PC-3 (cell line): ENCODE measurements around the gene IL1RAPL2.

Experiments
- EZH2phosphoT487 ChIP-seq: fragments of 300-600 bp; sonication (generic); IDR thresholded peaks from 2 replicates; pipeline ENCODE4 v1.6.1; 2018; ENCODE audit warnings: mild to moderate bottlenecking, antibody characterized with exemption, low read length, borderline replicate concordance
- TF ChIP-seq, protein P1 (sequence below): fragments of 300-600 bp; sonication (generic); conservative IDR thresholded peaks from 2 replicates; pipeline ENCODE4 v1.5.1; 2017; ENCODE audit warnings: antibody characterized with exemption, low read depth, mild to moderate bottlenecking, low read length

- TF ChIP-seq, protein P1, sequence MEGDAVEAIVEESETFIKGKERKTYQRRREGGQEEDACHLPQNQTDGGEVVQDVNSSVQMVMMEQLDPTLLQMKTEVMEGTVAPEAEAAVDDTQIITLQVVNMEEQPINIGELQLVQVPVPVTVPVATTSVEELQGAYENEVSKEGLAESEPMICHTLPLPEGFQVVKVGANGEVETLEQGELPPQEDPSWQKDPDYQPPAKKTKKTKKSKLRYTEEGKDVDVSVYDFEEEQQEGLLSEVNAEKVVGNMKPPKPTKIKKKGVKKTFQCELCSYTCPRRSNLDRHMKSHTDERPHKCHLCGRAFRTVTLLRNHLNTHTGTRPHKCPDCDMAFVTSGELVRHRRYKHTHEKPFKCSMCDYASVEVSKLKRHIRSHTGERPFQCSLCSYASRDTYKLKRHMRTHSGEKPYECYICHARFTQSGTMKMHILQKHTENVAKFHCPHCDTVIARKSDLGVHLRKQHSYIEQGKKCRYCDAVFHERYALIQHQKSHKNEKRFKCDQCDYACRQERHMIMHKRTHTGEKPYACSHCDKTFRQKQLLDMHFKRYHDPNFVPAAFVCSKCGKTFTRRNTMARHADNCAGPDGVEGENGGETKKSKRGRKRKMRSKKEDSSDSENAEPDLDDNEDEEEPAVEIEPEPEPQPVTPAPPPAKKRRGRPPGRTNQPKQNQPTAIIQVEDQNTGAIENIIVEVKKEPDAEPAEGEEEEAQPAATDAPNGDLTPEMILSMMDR = no peak
- no peak for TF ChIP-seq EZH2phosphoT487
Measured at GRCh38 chrX:105461016-105461415, 895.0 kb downstream of the IL1RAPL2 start.
